ENCODE data around the gene NGLY1. TPM values are rescaled to one million over a fixed set of nuclear protein-coding genes. Genes with fewer than 3 reads are reported as not detected.

NGLY1 gene, protein sequence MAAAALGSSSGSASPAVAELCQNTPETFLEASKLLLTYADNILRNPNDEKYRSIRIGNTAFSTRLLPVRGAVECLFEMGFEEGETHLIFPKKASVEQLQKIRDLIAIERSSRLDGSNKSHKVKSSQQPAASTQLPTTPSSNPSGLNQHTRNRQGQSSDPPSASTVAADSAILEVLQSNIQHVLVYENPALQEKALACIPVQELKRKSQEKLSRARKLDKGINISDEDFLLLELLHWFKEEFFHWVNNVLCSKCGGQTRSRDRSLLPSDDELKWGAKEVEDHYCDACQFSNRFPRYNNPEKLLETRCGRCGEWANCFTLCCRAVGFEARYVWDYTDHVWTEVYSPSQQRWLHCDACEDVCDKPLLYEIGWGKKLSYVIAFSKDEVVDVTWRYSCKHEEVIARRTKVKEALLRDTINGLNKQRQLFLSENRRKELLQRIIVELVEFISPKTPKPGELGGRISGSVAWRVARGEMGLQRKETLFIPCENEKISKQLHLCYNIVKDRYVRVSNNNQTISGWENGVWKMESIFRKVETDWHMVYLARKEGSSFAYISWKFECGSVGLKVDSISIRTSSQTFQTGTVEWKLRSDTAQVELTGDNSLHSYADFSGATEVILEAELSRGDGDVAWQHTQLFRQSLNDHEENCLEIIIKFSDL
- 100 to 1,000 TPM in 2 of 6 donors, 10 to 100 TPM in 4; 76.4 to 108 (median 95.4) TPM for polyA plus RNA-seq (ENCODE audit: low read depth in 6 of 6)

DNA sequence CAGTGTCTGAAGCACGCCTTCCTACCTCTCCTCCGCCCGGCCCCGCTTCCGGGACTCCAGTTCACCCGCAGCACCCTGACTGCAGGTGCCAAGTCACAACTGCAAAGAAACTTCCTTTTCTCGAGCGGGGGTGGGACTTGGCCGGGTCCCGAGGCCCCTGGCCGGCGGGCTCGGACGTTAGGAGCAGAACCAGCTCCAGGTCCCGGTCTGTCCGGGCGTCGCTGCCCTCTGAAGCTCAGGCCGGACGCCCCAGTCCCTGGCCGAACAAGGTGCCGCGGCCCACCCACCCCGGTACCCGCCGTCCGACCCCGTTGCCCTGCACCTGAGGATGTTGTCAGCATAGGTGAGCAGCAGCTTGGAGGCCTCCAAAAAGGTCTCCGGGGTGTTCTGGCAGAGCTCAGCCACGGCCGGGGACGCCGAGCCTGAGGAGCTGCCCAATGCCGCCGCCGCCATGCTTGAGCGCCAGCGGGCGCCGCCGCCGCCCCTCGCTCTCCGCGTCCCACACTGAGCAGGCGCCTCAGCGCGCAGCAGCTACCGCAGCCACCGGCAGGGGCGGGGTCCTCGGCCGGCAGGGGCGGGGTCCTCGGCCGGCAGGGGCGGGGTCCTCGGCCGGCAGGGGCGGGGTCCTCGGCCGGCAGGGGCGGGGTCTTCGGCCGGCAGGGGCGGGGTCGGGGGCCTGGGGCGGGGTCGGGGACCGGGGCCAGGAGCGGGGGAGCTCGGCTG is at the start of gene NGLY1:
NGLY1 (minus strand) TSS at position 506 of the 723 bp plus-strand sequence; CDS start at position 453, 53 bp downstream.
- Mint-ChIP-seq H3K9me3 (no peaks in the 10 kb centered on the region), H3K27ac (peak within 1 kb of the TSS; percentile 97 to 99 (median 98)), H3K4me1 (peaks cover 24 to 40% (median 31%) of the 10 kb centered on the region in 3 donors)

DNA sequence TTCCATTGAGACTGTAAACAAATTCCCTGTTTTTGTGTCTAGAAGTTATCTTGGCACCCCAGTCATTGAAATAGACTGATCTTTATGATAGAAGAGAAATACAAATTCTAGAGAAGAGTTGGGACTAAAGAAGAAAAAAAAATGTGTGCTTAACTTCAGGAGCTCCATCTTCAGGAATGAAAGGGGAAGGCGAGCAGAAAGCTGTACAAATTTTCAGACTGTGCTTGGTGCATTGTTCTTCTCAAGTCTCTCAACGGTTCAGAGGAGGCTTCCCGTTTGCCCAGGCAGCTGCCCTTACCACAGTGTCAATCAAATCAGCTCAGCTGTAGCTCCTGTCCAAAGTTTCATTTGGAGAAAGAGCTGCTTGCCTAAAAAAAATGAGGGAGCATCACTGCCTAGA is 48.3 kb upstream of the NGLY1 start:
- peak overlapping the region in 1 of 6 donors; percentile 41 for H3K27ac Mint-ChIP-seq
- DNase-seq: no peak
- no peak overlapping the region for H3K4me3 Mint-ChIP-seq
- ATAC-seq (ENCODE audit: low read depth in 2 of 2): no peak
- no peaks in the 10 kb centered on the region for H3K27me3 Mint-ChIP-seq
- H3K9me3 Mint-ChIP-seq: peaks cover 4 to 18% (median 7%) of the 10 kb centered on the region in 7 donors
- peaks cover 0 to 8% (median 5%) of the 10 kb centered on the region in 3 donors for H3K4me1 Mint-ChIP-seq
- no peaks in the 10 kb centered on the region for H3K36me3 Mint-ChIP-seq

More for the DNA sequence above, at the start of gene NGLY1:
- peaks cover 3 to 8% of the 10 kb centered on the region in 2 donors for H3K36me3 Mint-ChIP-seq
- H3K4me3 Mint-ChIP-seq: peak within 1 kb of the TSS; percentile 77 to 95 (median 86)
- H3K27me3 Mint-ChIP-seq: no peaks in the 10 kb centered on the region
- DNase-seq (peak; percentile 86), ATAC-seq (ENCODE audit: low read depth in 2 of 2) (peak; percentile 75 to 77)

DNA sequence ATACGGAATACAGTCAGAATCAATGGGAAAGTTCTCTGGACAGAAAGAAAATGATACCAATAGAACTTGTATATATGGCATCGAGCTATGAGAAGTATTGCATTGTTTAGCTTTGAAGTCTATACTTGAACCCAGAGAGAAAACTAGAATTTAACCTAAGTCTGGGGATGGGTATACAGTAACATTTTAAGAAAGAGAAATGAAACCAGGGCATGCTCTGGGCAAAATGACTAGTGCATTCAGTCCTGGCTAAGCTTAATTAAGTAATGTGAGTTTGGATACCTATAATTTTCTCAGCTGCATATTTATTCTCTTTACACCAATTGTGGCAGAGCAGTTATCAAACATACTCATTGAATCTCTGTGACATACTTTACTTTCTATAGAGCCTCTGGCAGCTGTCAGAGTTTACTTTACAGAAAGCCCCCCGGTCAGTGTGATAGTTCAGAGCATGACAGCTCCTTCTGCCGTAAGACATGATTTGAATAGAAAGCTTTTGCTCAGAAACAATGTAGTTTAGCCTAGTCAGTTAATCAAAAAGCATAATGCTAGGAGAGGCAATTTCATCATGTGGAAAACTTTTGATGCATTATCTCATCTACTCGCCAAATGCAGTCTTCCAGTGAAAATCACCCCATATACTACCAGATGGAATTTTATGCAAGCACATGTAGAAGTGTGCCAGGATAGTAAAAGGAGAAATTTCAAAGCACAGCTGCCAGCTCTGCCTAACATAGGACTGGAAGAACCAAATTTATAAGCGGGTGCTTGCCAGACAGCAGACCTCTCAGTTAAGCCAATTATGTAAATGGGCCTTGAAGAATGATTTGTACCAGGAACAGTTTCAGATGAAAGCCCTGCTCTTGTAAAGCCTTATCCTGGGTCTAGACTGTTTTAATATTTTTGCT is 47.4 kb upstream of the NGLY1 start:
- Mint-ChIP-seq H3K4me1 (peaks cover 0 to 8% (median 7%) of the 10 kb centered on the region in 3 donors), H3K27ac (no peak overlapping the region), H3K36me3 (no peaks in the 10 kb centered on the region), H3K27me3 (no peaks in the 10 kb centered on the region), H3K4me3 (no peak overlapping the region), H3K9me3 (peaks cover 4 to 18% (median 7%) of the 10 kb centered on the region in 7 donors)
- ATAC-seq (ENCODE audit: low read depth in 2 of 2) (no peak), DNase-seq (no peak)

DNA sequence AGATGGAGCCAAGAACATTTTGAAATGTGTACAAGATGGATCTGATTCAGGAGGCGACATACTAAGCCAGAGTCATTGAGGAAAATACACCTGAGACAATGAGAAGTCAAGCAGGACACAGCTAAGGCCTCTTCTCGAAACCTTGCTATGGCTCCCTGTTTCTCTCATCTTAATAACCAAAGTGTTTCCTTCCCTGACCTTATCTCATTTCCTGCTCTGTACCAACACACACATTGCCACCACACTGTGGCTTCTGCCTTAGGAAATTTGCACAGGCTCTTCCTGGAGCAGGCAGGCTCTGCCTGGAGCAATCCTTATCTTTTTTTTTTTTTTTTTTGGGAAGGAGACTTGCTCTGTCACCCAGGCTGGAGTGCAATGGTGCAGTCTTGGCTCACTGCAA is 43.3 kb upstream of the NGLY1 start:
- H3K4me3 Mint-ChIP-seq: no peak overlapping the region
- peaks cover 4 to 18% (median 7%) of the 10 kb centered on the region in 7 donors for H3K9me3 Mint-ChIP-seq
- H3K27me3 Mint-ChIP-seq: peaks cover 0 to 10% (median 0%) of the 10 kb centered on the region in 3 donors
- peaks cover 0 to 2% (median 0%) of the 10 kb centered on the region in 3 donors for H3K4me1 Mint-ChIP-seq
- ATAC-seq (ENCODE audit: low read depth in 2 of 2): no peak
- no peak overlapping the region for H3K27ac Mint-ChIP-seq
- no peaks in the 10 kb centered on the region for H3K36me3 Mint-ChIP-seq
- no peak for DNase-seq

DNA sequence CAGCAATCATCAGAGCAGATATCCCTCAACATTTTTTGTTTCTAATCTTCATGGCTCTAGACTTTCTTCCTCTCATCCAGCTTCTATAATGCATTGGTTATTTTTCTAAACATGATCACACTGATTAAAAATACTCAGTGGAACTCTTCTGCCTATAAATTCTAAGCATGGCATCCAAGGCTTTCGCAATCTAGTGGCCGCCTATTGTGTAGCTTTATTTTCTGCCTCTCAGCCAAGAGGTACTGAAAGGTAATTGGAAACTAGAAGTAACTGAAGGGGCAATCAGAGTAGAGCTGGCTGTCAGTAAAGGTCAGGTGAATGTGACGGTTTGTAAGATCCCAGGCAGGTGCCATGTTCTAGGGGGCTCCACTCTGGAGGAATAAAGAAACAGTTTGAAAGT is 40.1 kb upstream of the NGLY1 start:
- Mint-ChIP-seq H3K4me3 (no peak overlapping the region), H3K9me3 (no peaks in the 10 kb centered on the region), H3K27me3 (peaks cover 0 to 10% (median 0%) of the 10 kb centered on the region in 3 donors), H3K36me3 (no peaks in the 10 kb centered on the region), H3K27ac (peak overlapping the region in 1 of 6 donors; percentile 87), H3K4me1 (peaks cover 0 to 2% (median 0%) of the 10 kb centered on the region in 3 donors)
- ATAC-seq (ENCODE audit: low read depth in 2 of 2) (no peak), DNase-seq (no peak)

DNA sequence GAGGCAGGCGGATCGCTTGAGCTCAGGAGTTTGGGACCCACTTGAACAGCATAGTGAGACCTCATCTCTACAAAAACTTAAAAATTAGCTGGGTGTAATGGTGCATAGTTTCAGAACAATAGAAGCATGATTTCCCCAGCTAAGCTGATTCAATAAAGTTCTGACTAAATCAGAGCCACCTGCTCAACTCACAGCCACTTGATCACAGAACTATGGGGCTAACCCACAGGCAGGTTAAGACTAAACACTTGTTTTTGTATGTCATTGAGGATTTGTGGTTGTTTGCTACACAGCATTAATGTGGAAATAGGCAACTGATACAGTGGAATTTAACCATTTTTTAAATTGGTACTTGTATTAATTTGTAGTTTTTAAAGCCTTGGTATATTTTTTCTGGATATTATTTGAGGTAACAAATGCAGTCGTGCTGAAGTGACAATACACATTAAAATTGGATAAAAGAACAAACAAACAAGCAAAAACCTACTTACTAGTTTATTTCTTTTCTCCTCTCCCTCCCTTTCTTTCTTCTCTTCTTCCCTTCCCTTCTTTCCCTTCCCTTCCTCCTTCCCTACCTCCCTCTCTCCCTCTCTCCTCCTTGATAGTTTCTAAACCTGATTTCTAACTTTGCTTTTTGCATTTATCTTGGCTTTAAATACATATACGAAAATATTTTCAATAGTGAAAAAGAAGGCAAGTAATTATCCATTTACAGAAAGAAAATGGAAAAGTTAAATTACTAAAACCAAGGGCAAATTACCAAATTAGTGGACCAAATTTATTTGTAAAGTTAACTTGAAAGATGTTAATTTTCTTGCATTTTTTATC is 38.7 kb upstream of the NGLY1 start:
- no peaks in the 10 kb centered on the region for H3K9me3 Mint-ChIP-seq
- peak overlapping the region in 1 of 6 donors; percentile 86 for H3K27ac Mint-ChIP-seq
- H3K27me3 Mint-ChIP-seq: peaks cover 0 to 10% (median 0%) of the 10 kb centered on the region in 3 donors
- peaks cover 0 to 2% (median 0%) of the 10 kb centered on the region in 3 donors for H3K4me1 Mint-ChIP-seq
- H3K36me3 Mint-ChIP-seq: no peaks in the 10 kb centered on the region
- DNase-seq: no peak
- ATAC-seq (ENCODE audit: low read depth in 2 of 2): no peak
- no peak overlapping the region for H3K4me3 Mint-ChIP-seq

DNA sequence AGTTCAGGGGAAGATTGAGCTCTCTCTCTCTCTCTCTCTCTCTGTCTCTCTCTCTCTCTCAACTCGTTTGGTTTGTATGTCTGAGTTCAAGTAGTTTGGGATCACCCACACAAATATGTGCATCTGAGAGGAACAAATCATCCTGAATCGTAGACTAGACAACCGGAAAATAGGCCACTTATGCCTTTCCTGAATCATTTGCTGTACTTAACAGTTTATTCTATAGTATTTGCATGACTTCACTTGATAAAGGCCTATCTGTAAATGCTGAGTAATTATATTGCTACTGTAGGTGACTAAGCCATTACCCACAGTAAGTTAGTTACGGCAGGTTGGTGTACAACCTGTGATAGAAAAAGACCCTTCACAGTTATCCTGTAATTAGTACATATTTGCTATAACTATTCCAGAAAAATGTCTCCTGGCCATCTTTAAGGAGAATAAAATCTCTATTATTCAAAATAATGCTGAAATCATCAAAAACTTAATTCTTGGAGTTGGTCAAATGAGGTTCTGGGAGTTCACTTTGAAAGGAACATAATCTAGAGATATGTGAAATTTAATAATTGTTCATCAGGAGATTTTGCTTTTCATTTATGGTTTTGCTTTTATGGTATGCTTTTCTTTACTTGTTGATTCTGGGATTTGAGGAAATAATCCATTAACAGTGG is 37.7 kb upstream of the NGLY1 start:
- Mint-ChIP-seq H3K4me1 (no peaks in the 10 kb centered on the region), H3K27ac (no peak overlapping the region), H3K4me3 (no peak overlapping the region), H3K9me3 (no peaks in the 10 kb centered on the region), H3K36me3 (no peaks in the 10 kb centered on the region), H3K27me3 (peaks cover 0 to 10% (median 0%) of the 10 kb centered on the region in 3 donors)
- ATAC-seq (ENCODE audit: low read depth in 2 of 2) (no peak), DNase-seq (no peak)

DNA sequence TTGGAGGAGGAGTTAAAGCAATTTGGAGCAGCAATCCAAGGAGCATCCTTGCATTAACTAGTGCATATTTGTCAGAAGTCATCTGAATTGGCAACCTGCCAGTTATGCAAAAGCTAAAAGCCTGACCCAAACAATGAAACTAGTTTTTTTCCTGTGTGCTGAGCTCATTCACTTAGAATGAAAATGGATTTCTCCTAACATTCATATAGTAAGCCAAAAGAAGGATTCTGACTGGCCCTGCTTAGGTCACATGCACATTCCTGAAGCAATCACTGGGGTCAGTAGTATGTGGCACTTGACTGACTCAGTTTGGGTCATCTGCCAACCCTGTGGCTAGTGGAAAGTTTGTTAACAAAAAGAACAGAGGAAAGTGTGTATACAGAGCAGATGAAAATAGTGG is 37.1 kb upstream of the NGLY1 start:
- no peak overlapping the region for H3K27ac Mint-ChIP-seq
- H3K27me3 Mint-ChIP-seq: peaks cover 0 to 10% (median 0%) of the 10 kb centered on the region in 3 donors
- ATAC-seq (ENCODE audit: low read depth in 2 of 2) (no peak), DNase-seq (no peak)
- H3K4me1 Mint-ChIP-seq: no peaks in the 10 kb centered on the region
- H3K4me3 Mint-ChIP-seq: no peak overlapping the region
- no peaks in the 10 kb centered on the region for H3K36me3 Mint-ChIP-seq
- H3K9me3 Mint-ChIP-seq: peaks cover 0 to 1% (median 0%) of the 10 kb centered on the region in 7 donors

DNA sequence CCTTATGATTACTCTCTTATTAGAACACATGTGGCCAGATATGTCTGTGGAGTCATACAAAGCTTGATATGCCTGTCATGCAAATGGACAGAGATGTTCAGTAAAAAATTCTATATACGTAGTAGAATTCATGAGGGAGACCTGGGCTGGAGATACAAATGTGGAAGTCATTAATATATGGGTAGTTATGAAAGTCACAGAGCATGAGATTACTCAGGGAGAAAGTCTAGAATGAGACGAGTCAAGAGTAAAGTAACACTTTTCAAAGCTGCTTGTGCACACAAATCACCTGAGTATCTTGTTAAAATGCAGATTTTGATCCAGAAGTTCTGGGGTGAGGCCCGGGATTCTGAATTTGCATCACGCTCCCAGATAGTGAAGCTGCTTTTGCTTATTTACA is 35.1 kb upstream of the NGLY1 start:
- peaks cover 0 to 2% (median 0%) of the 10 kb centered on the region in 7 donors for H3K9me3 Mint-ChIP-seq
- no peak overlapping the region for H3K27ac Mint-ChIP-seq
- H3K4me1 Mint-ChIP-seq: no peaks in the 10 kb centered on the region
- no peaks in the 10 kb centered on the region for H3K36me3 Mint-ChIP-seq
- peaks cover 0 to 5% (median 0%) of the 10 kb centered on the region in 3 donors for H3K27me3 Mint-ChIP-seq
- no peak overlapping the region for H3K4me3 Mint-ChIP-seq
- DNase-seq (no peak), ATAC-seq (ENCODE audit: low read depth in 2 of 2) (no peak)

DNA sequence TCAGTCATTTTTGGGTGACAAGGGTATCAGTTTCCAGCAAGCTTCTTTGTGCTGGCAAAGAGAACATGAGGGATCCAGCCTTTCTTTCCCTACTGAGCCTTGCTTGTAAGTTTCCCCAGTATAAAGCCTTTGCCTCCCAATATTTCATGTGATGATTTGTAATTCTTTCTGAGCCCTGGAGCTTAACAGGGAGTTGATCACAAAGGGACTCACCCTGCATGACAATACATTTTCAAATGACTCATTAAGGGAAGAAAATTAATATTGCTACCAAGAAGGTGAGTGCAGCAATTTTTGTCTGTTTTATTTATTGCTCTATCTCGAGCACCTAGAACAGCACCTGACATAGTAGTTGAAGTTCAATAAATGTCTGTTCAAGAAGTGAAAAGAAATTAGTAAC is 34.4 kb upstream of the NGLY1 start:
- Mint-ChIP-seq H3K36me3 (no peaks in the 10 kb centered on the region), H3K9me3 (peaks cover 0 to 2% (median 0%) of the 10 kb centered on the region in 7 donors), H3K4me3 (no peak overlapping the region), H3K27ac (no peak overlapping the region), H3K27me3 (no peaks in the 10 kb centered on the region), H3K4me1 (no peaks in the 10 kb centered on the region)
- ATAC-seq (ENCODE audit: low read depth in 2 of 2) (no peak), DNase-seq (no peak)

DNA sequence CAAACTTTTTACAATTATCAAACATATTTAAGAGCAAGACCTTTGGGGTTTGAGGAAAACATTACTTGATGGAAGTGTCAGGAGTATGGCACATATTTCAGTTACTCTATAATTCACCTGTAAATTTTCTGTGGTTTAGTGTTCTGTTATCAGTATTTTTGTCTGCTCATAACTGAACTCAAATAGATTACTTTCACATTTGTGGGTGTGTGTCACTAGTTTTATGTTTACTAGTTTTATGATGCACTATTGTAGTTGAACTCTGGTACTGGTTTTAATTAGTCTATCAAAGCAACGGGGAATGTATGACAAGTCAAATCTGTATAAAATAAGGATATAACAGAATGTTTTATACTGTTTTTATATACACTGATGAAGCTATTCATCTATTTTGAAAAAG is 33.9 kb upstream of the NGLY1 start:
- Mint-ChIP-seq H3K27me3 (no peaks in the 10 kb centered on the region), H3K4me3 (no peak overlapping the region)
- no peak for ATAC-seq (ENCODE audit: low read depth in 2 of 2)

More for the DNA sequence above, 33.9 kb upstream of the NGLY1 start:
- Mint-ChIP-seq H3K9me3 (peaks cover 0 to 2% (median 0%) of the 10 kb centered on the region in 7 donors), H3K36me3 (no peaks in the 10 kb centered on the region), H3K27ac (no peak overlapping the region), H3K4me1 (no peaks in the 10 kb centered on the region)
- DNase-seq: no peak
